ENCODE results near the gene HGF.
"Not testable (repeated sequence)": the region's sequence is repeated elsewhere in the genome, so short reads cannot be mapped to it uniquely, and the experiment has no call there.

HGF gene

DNA sequence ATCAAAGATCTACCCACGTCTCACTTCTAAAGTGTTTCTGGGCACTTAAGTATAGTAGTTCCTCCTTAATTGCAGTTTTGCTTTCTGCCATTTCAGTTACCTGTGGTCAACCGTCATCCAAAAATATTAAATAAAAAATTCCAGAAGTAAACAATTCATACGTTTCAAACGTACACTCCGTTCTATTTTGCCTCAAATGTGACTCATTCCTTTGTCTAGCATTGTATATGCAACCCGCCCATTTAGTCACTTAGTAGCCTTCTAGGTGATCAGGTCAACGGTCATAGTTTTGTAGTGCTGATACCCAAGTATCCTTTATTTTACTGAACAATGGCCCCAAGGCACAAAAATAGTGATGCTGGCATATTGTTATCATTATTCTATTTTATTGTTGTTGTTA, 33.8 kb downstream of the HGF start:
- TF ChIP-seq, protein P1, sequence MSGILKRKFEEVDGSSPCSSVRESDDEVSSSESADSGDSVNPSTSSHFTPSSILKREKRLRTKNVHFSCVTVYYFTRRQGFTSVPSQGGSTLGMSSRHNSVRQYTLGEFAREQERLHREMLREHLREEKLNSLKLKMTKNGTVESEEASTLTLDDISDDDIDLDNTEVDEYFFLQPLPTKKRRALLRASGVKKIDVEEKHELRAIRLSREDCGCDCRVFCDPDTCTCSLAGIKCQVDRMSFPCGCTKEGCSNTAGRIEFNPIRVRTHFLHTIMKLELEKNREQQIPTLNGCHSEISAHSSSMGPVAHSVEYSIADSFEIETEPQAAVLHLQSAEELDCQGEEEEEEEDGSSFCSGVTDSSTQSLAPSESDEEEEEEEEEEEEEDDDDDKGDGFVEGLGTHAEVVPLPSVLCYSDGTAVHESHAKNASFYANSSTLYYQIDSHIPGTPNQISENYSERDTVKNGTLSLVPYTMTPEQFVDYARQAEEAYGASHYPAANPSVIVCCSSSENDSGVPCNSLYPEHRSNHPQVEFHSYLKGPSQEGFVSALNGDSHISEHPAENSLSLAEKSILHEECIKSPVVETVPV (CRISPR knock-in tag; IDR thresholded peaks at IDR 0.05): no peak

DNA sequence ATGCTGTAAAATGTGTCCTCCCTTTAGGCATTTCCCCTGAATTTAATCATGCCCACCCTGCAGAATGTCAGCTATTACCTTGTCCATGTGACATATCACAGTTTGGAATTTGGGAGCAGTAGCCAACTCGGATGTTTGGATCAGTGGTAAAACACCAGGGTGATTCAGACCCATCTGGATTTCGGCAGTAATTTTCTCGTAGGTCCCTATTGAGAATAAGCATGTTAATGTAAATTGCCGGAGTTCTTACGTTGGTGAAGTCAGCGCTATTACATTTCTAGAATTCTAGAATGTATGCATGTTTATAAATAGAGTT, 44.1 kb downstream of the HGF start:
- ATAC-seq: peak; percentile 95
- TF ChIP-seq OSR1 (CRISPR knock-in tag; IDR thresholded peaks at IDR 0.05) (no peak), BACH2 (CRISPR knock-in tag; IDR thresholded peaks at IDR 0.05; ENCODE audit: borderline replicate concordance) (no peak), GLIS3 (CRISPR knock-in tag; IDR thresholded peaks at IDR 0.05) (peak; percentile 70; the same call in 1 of the 2 replicates), ISL1 (CRISPR knock-in tag; IDR thresholded peaks at IDR 0.05) (peak; percentile 88), RARB (CRISPR knock-in tag; IDR thresholded peaks at IDR 0.05) (no peak), ZFP3 (CRISPR knock-in tag; IDR thresholded peaks at IDR 0.05) (no peak), ZC3H10 (CRISPR knock-in tag; IDR thresholded peaks at IDR 0.05) (no peak)
- TF ChIP-seq, protein P2, sequence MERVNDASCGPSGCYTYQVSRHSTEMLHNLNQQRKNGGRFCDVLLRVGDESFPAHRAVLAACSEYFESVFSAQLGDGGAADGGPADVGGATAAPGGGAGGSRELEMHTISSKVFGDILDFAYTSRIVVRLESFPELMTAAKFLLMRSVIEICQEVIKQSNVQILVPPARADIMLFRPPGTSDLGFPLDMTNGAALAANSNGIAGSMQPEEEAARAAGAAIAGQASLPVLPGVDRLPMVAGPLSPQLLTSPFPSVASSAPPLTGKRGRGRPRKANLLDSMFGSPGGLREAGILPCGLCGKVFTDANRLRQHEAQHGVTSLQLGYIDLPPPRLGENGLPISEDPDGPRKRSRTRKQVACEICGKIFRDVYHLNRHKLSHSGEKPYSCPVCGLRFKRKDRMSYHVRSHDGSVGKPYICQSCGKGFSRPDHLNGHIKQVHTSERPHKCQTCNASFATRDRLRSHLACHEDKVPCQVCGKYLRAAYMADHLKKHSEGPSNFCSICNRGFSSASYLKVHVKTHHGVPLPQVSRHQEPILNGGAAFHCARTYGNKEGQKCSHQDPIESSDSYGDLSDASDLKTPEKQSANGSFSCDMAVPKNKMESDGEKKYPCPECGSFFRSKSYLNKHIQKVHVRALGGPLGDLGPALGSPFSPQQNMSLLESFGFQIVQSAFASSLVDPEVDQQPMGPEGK (CRISPR knock-in tag; IDR thresholded peaks at IDR 0.05; ENCODE audit: borderline replicate concordance): no peak; the same call in 1 of the 2 replicates
- TF ChIP-seq, protein P3, sequence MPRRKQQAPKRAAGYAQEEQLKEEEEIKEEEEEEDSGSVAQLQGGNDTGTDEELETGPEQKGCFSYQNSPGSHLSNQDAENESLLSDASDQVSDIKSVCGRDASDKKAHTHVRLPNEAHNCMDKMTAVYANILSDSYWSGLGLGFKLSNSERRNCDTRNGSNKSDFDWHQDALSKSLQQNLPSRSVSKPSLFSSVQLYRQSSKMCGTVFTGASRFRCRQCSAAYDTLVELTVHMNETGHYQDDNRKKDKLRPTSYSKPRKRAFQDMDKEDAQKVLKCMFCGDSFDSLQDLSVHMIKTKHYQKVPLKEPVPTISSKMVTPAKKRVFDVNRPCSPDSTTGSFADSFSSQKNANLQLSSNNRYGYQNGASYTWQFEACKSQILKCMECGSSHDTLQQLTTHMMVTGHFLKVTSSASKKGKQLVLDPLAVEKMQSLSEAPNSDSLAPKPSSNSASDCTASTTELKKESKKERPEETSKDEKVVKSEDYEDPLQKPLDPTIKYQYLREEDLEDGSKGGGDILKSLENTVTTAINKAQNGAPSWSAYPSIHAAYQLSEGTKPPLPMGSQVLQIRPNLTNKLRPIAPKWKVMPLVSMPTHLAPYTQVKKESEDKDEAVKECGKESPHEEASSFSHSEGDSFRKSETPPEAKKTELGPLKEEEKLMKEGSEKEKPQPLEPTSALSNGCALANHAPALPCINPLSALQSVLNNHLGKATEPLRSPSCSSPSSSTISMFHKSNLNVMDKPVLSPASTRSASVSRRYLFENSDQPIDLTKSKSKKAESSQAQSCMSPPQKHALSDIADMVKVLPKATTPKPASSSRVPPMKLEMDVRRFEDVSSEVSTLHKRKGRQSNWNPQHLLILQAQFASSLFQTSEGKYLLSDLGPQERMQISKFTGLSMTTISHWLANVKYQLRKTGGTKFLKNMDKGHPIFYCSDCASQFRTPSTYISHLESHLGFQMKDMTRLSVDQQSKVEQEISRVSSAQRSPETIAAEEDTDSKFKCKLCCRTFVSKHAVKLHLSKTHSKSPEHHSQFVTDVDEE (CRISPR knock-in tag; IDR thresholded peaks at IDR 0.05): no peak
- TF ChIP-seq, protein P4, sequence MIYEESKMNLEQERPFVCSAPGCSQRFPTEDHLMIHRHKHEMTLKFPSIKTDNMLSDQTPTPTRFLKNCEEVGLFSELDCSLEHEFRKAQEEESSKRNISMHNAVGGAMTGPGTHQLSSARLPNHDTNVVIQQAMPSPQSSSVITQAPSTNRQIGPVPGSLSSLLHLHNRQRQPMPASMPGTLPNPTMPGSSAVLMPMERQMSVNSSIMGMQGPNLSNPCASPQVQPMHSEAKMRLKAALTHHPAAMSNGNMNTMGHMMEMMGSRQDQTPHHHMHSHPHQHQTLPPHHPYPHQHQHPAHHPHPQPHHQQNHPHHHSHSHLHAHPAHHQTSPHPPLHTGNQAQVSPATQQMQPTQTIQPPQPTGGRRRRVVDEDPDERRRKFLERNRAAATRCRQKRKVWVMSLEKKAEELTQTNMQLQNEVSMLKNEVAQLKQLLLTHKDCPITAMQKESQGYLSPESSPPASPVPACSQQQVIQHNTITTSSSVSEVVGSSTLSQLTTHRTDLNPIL (CRISPR knock-in tag; IDR thresholded peaks at IDR 0.05; ENCODE audit: low read depth): peak; percentile 85

More for the DNA sequence above, 33.8 kb downstream of the HGF start:
- no peak for ATAC-seq

DNA sequence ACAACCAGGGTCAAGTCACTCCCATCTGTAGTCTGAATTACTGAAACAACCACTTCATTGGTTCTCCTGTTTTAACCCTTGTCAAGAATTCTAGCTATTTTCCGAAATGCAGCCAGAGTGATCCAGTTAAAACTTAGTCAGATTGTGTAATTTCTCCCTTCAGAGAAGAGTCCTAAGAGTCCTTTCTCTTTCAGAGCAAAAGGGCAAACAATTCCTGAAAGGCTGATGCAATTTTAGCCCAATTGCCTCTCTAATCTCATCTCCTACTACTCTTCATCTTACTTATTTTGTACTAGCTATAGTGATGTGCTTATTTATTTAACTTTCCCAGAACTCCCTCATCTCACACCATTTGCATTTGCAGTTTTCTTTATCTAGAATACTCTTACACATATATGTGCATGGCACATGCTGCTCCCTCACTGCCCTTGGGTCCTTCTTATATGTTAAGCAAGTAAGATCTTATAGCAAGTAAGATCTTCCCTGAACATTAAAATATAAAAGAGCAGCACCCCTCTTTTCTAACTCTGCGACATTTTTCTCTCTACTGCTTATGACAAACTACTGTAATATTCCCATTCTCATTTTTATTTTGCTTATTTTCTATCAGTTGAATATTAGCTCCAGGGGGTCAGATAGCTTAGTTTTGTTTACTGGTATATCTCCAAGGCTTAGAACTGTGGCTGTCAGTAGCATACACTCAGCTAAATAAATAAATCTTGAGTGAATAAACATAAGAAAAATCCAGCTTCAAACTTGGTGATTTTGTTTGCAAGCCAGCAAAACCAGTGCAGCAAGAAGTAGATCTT, 44.6 kb downstream of the HGF start:
- peak; percentile 43 for ATAC-seq
- 0 out of 2 replicates have a peak, but pooled peaks have one; percentile 79 for TF ChIP-seq CSDC2 (CRISPR knock-in tag; IDR thresholded peaks at IDR 0.05)
- TF ChIP-seq, protein P2 (CRISPR knock-in tag; IDR thresholded peaks at IDR 0.05; ENCODE audit: borderline replicate concordance): no peak
- TF ChIP-seq ISL1 (CRISPR knock-in tag; IDR thresholded peaks at IDR 0.05): 0 out of 2 replicates have a peak, but pooled peaks have one; percentile 15
- TF ChIP-seq BACH2 (CRISPR knock-in tag; IDR thresholded peaks at IDR 0.05; ENCODE audit: borderline replicate concordance): no peak
- TF ChIP-seq, protein P4 (CRISPR knock-in tag; IDR thresholded peaks at IDR 0.05; ENCODE audit: low read depth): no peak
- TF ChIP-seq ZFP3 (CRISPR knock-in tag; IDR thresholded peaks at IDR 0.05): no peak
- TF ChIP-seq TCF4 (CRISPR knock-in tag; IDR thresholded peaks at IDR 0.05; ENCODE audit: borderline replicate concordance): no peak
- TF ChIP-seq PPARA (CRISPR knock-in tag; IDR thresholded peaks at IDR 0.05; ENCODE audit: borderline replicate concordance): no peak
- no peak for TF ChIP-seq ZNF565 (CRISPR knock-in tag; conservative IDR thresholded peaks at IDR 0.05; ENCODE audit: low read depth)
- TF ChIP-seq GLIS3 (CRISPR knock-in tag; IDR thresholded peaks at IDR 0.05): no peak
- TF ChIP-seq ESRRG (CRISPR knock-in tag; IDR thresholded peaks at IDR 0.05): no peak
- TF ChIP-seq ZC3H10 (CRISPR knock-in tag; IDR thresholded peaks at IDR 0.05): no peak

DNA sequence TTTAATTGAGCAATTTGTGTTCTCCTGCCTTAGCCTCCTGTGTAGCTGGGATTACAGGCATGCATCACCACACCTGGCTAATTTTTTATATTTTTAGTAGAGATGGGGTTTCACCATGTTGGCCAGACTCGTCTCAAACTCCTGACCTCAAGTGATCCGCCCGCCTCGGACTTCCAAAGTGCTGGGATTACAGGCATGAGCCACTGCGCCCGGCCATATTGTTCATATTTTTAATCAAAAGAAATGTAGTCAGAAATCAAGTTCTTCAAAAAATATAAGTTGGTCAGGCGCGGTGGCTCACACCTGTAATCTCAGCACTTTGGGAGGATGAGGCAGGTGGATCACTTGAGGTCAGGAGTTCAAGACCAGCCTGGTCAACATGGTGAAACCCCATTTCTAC, 47.6 kb downstream of the HGF start:
- not testable (repeated sequence) for ATAC-seq

Data from SK-N-SH treated with all-trans-retinoic acid at 6 μM for 48 hours (cell line).